Karpas-422 (cell line): ENCODE measurements around the gene MPG. TPM values are rescaled to one million over a fixed set of nuclear protein-coding genes. Genes with fewer than 3 reads are reported as not detected.
"Not testable (repeated sequence)": the region's sequence is repeated elsewhere in the genome, so short reads cannot be mapped to it uniquely, and the experiment has no call there.

Experiments used
- DNase-seq: peaks from one replicate; pipeline ENCODE4 v3.0.0-alpha.2; 2015
- H2AFZ ChIP-seq: fragments of 200-600 bp; sonication (generic); 2 replicates; pipeline ENCODE4 v1.6.1; 2014; ENCODE audit warnings: antibody characterized with exemption, low read length, mixed read lengths
- H3K27ac ChIP-seq: fragments of 200-600 bp; sonication (generic); 2 replicates; pipeline ENCODE4 v1.5.1; 2014; ENCODE audit warnings: mild to moderate bottlenecking, low read length, moderate library complexity
- H3K27me3 ChIP-seq: fragments of 200-600 bp; sonication (generic); 2 replicates; pipeline ENCODE4 v1.6.1; 2014; ENCODE audit warnings: low read length, mixed read lengths
- H3K36me3 ChIP-seq: fragments of 200-600 bp; sonication (generic); 2 replicates; pipeline ENCODE4 v1.6.1; 2014; ENCODE audit warnings: low read length, mixed read lengths; ENCODE audit not compliant: insufficient read depth
- H3K4me1 ChIP-seq: fragments of 200-600 bp; sonication (generic); 2 replicates; pipeline ENCODE4 v1.6.1; 2014; ENCODE audit warnings: mild to moderate bottlenecking, low read length, mixed read lengths
- H3K4me2 ChIP-seq: fragments of 200-600 bp; sonication (generic); 2 replicates; pipeline ENCODE4 v1.6.1; 2014; ENCODE audit warnings: low read length, low read depth, mild to moderate bottlenecking; ENCODE audit not compliant: poor library complexity, severe bottlenecking
- H3K4me3 ChIP-seq: fragments of 200-600 bp; sonication (generic); 2 replicates; pipeline ENCODE4 v1.5.1; 2014; ENCODE audit warnings: mild to moderate bottlenecking, antibody characterized with exemption, low read length, mixed read lengths
- H3K79me2 ChIP-seq: fragments of 200-600 bp; sonication (generic); 2 replicates; pipeline ENCODE4 v1.6.1; 2014; ENCODE audit warnings: mild to moderate bottlenecking, low read length, mixed read lengths
- H3K9ac ChIP-seq: fragments of 200-600 bp; sonication (generic); 2 replicates; pipeline ENCODE4 v1.6.0; 2014; ENCODE audit warnings: low read length
- H3K9me2 ChIP-seq: fragments of 200-600 bp; sonication (generic), shearing (Covaris generic); replicated peaks from 2 replicates; pipeline ENCODE4 v1.6.0; 2014; ENCODE audit warnings: mild to moderate bottlenecking, low read length, moderate library complexity; ENCODE audit not compliant: insufficient read depth
- H3K9me3 ChIP-seq: fragments of 300-700, 200-600 bp; sonication (generic); 2 replicates; pipeline ENCODE4 v1.6.1; 2014; ENCODE audit warnings: low read length, mixed read lengths
- H4K20me1 ChIP-seq: fragments of 200-600 bp; sonication (generic); 2 replicates; pipeline ENCODE4 v1.6.1; 2014; ENCODE audit warnings: mild to moderate bottlenecking, antibody characterized with exemption, low read length, low read depth; ENCODE audit not compliant: insufficient read depth
- total RNA-seq: library from RNA; depleted of rRNA; stranded (reverse); fragments of >200 nt; shearing (Covaris generic); gene quantifications from 2 replicates; pipeline ENCODE4 v1.2.3, GENCODE V29; 2014; ENCODE audit warnings: low replicate concordance

Gene MPG
- total RNA-seq, 1 experiment from 2014 or later, result 182 TPM

DNA sequence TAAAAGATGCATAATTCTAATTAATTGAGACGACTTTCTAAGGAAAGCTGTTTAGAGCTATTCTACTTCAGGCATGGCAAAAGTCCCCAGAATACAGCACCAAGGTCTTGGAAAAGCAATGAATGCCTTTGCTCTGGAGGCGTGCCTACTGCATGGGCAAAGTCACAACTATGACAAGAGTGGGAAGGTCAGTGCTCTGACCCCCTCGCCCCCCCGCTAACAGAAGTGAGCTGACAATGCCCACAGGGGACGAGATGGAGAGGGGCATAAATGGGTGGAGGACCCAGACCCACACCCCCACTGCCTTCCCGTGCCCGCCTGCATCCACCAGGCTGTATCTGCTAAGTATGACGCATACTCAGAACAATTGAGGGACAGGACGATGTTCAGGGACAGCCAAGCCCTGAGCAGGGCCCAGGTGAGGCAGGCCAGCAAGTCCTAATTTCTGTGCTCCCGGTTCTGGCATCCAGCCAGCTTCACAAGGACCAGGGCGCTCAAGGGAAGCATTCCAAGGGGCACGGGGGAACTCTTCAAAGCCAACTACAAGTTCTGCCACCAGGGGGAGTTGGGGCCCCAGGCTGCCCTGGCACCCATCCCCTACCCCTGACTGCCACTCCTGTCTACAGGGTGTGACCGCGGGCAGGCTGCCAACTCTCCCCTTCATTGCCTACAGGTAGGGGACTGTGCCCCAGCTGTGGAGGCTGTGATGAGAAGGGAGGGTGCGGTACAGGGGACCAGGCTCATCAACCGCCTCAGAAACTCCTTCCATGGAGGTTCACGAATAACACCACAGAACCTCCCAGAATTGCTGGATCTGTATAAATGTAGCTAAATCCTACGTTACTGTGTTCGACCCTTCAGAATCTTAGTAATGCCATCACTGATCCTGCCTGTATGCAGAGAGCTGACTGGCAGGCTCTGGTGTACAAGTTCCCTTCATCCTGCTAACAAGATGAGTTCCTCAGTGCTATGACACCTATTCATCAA is 39.6 kb downstream of the MPG start:
- Histone ChIP-seq H3K9me2 (no peaks in the 10 kb centered on the region), H3K27me3 (no peaks in the 10 kb centered on the region), H3K36me3 (peaks cover 17% of the 10 kb centered on the region), H3K4me2 (no peak overlapping the region), H3K27ac (no peak overlapping the region), H3K4me1 (no peaks in the 10 kb centered on the region), H4K20me1 (no peaks in the 10 kb centered on the region), H3K9me3 (no peaks in the 10 kb centered on the region), H3K79me2 (peaks cover 4% of the 10 kb centered on the region), H2AFZ (no peak overlapping the region), H3K4me3 (no peak overlapping the region), H3K9ac (no peak overlapping the region)
- DNase-seq, result peak; percentile 88

- no peaks in the 10 kb centered on the region for H4K20me1 ChIP-seq
- no peaks in the 10 kb centered on the region for H3K27me3 ChIP-seq
- H3K4me1 ChIP-seq, result no peaks in the 10 kb centered on the region
- H3K9me2 ChIP-seq, result no peaks in the 10 kb centered on the region
- no peak overlapping the region for H2AFZ ChIP-seq
- H3K36me3 ChIP-seq, result peaks cover 17% of the 10 kb centered on the region
- peaks cover 9% of the 10 kb centered on the region for H3K79me2 ChIP-seq
- no peak overlapping the region for H3K27ac ChIP-seq
- no peak for DNase-seq
- H3K9ac ChIP-seq, result no peak overlapping the region
- no peaks in the 10 kb centered on the region for H3K9me3 ChIP-seq
- no peak overlapping the region for H3K4me2 ChIP-seq
- H3K4me3 ChIP-seq, result no peak overlapping the region
Measured at GRCh38 chr16:118857-119256, 40.8 kb downstream of the MPG start.

GRCh38 chr16:119295-119694 is 41.3 kb downstream of the MPG start:
- H3K4me1 ChIP-seq, result no peaks in the 10 kb centered on the region
- H3K9ac ChIP-seq, result no peak overlapping the region
- DNase-seq, result no peak
- H3K36me3 ChIP-seq, result peaks cover 17% of the 10 kb centered on the region
- H3K27ac ChIP-seq, result no peak overlapping the region
- no peak overlapping the region for H3K4me3 ChIP-seq
- peaks cover 9% of the 10 kb centered on the region for H3K79me2 ChIP-seq
- no peaks in the 10 kb centered on the region for H4K20me1 ChIP-seq
- no peaks in the 10 kb centered on the region for H3K27me3 ChIP-seq
- no peak overlapping the region for H2AFZ ChIP-seq
- H3K9me3 ChIP-seq, result no peaks in the 10 kb centered on the region
- H3K9me2 ChIP-seq, result no peaks in the 10 kb centered on the region
- no peak overlapping the region for H3K4me2 ChIP-seq

DNA sequence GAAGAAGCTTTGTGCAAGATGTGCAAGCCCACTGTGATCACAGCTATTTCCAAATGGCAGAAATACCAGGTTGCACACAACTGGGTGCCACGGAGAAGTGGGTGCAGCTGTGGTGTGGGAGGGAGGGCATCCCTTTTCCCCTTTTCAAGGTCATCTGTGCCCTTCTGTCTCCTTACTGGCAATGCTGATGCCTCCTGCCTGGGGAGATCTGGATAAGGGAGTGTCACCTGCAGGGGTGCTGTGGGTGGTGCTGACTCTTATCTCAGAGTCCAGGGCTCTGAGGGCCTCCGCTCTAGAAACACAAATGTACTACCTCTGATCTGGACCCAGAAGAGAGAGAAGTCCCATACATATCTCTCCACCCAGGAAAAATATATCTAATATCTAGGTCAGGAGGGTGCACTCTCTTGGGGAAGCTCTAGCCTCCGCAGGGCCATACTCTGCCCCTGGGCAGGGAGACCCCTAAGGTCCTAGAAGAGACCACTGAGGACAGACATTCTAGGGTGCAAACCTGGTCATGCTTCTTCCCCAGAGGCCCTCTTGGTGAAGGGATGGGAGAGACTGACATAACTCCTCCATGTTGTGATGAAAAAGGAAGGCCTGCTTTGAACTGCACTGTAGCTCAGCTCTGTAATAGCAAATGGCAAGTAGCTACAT is 41.9 kb downstream of the MPG start:
- no peak for DNase-seq
- Histone ChIP-seq H3K4me2 (no peak overlapping the region), H3K79me2 (peaks cover 12% of the 10 kb centered on the region), H3K4me1 (no peaks in the 10 kb centered on the region), H3K9me2 (no peaks in the 10 kb centered on the region), H2AFZ (no peak overlapping the region), H3K27me3 (no peaks in the 10 kb centered on the region), H3K9me3 (no peaks in the 10 kb centered on the region), H4K20me1 (no peaks in the 10 kb centered on the region), H3K36me3 (peaks cover 17% of the 10 kb centered on the region), H3K4me3 (no peak overlapping the region), H3K9ac (no peak overlapping the region), H3K27ac (no peak overlapping the region)

DNA sequence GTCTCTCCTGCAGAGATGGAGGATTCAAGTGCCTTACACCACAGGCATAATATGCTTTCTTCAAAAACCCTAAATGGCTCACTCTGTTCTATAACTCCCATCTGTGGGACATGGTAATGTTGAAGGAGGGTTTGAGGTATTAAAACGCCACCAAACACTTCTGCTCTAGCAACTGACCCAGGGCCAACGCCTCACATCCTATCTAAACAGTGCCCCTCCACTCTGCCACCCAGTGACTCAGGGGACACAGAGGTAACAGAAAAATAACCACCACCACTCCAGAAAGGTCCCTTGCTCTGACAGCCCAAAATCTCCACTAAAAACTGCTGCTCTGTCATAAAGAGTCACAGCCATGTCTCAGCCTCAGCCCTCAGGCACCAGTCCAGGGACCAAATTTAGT is 42.7 kb downstream of the MPG start:
- no peak overlapping the region for H3K4me3 ChIP-seq
- no peaks in the 10 kb centered on the region for H4K20me1 ChIP-seq
- no peak overlapping the region for H3K27ac ChIP-seq
- H3K4me1 ChIP-seq, result no peaks in the 10 kb centered on the region
- H3K27me3 ChIP-seq, result no peaks in the 10 kb centered on the region
- H3K9ac ChIP-seq, result no peak overlapping the region
- H2AFZ ChIP-seq, result no peak overlapping the region
- DNase-seq, result no peak
- peaks cover 16% of the 10 kb centered on the region for H3K36me3 ChIP-seq
- no peaks in the 10 kb centered on the region for H3K9me3 ChIP-seq
- no peak overlapping the region for H3K4me2 ChIP-seq
- no peaks in the 10 kb centered on the region for H3K9me2 ChIP-seq
- peaks cover 18% of the 10 kb centered on the region for H3K79me2 ChIP-seq

- no peaks in the 10 kb centered on the region for H3K4me1 ChIP-seq
- no peaks in the 10 kb centered on the region for H3K9me3 ChIP-seq
- H3K36me3 ChIP-seq, result peaks cover 3% of the 10 kb centered on the region; the same call in 1 of the 2 replicates
- H3K27me3 ChIP-seq, result no peaks in the 10 kb centered on the region
- no peaks in the 10 kb centered on the region for H4K20me1 ChIP-seq
- H3K9me2 ChIP-seq, result no peaks in the 10 kb centered on the region
- H3K27ac ChIP-seq, result no peak overlapping the region
- H2AFZ ChIP-seq, result no peak overlapping the region
- no peak overlapping the region for H3K9ac ChIP-seq
- no peak overlapping the region for H3K4me3 ChIP-seq
- peaks cover 21% of the 10 kb centered on the region for H3K79me2 ChIP-seq
- DNase-seq, result no peak
- H3K4me2 ChIP-seq, result no peak overlapping the region
Measured at GRCh38 chr16:122361-122760, 44.3 kb downstream of the MPG start.

DNA sequence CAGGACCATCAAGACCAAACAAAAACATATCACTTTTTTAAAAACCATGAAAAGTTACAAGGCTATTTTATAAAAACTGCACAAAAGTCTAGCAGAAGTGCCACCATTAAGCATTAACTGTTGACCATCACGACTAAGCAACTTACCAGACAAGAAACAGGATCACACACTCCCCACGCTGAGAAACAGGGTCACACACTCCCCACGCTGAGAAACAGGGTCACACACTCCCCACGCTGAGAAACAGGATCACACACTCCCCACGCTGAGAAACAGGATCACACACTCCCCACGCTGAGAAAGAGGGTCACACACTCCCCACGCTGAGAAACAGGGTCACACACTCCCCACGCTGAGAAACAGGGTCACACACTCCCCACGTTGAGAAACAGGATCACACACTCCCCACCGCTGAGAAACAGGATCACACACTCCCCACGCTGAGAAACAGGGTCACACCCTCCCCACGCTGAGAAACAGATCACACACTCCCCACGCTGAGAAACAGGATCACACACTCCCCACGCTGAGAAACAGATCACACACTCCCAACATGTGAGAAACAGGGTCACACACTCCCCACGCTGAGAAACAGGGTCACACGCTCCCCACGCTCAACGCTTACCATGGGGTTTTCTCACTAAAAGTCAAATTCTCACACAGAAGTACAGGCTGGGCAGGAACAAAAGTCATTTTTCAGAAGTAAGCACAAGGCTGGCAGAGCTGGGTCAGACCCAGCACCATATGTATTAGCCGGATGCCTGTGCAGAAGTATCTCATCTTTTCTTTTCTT is 45.7 kb downstream of the MPG start:
- H3K4me3 ChIP-seq, H3K36me3 ChIP-seq, H2AFZ ChIP-seq, H3K4me1 ChIP-seq, H3K4me2 ChIP-seq, DNase-seq, H3K9me2 ChIP-seq, H4K20me1 ChIP-seq, H3K9ac ChIP-seq, H3K9me3 ChIP-seq, H3K27me3 ChIP-seq, H3K27ac ChIP-seq: not testable (repeated sequence)
- peaks cover 28% of the 10 kb centered on the region for H3K79me2 ChIP-seq

GRCh38 chr16:125011-125410 is 47.0 kb downstream of the MPG start:
- Histone ChIP-seq H3K27ac (no peak overlapping the region), H3K9me2 (no peaks in the 10 kb centered on the region), H2AFZ (no peak overlapping the region), H4K20me1 (no peaks in the 10 kb centered on the region), H3K9ac (no peak overlapping the region), H3K4me1 (no peaks in the 10 kb centered on the region), H3K4me2 (no peak overlapping the region), H3K9me3 (no peaks in the 10 kb centered on the region), H3K27me3 (no peaks in the 10 kb centered on the region), H3K4me3 (no peak overlapping the region), H3K79me2 (peaks cover 40% of the 10 kb centered on the region), H3K36me3 (no peaks in the 10 kb centered on the region)
- DNase-seq, result no peak
